GM20000 (cell line): ENCODE data around the gene MS4A1.
"Not testable (repeated sequence)": the region's sequence is repeated elsewhere in the genome, so short reads cannot be mapped to it uniquely, and the experiment has no call there.

Experiments
- DNase-seq: peaks from one replicate; pipeline ENCODE4 v3.0.0; 2012; ENCODE audit warnings: low spot score
- TF ChIP-seq, protein P1 (sequence below): IDR thresholded peaks from 2 replicates; pipeline ENCODE4 v1.5.1; 2012; ENCODE audit warnings: mild to moderate bottlenecking, control low read depth; ENCODE audit errors: extremely low read depth, missing control alignments

MS4A1 gene

DNA sequence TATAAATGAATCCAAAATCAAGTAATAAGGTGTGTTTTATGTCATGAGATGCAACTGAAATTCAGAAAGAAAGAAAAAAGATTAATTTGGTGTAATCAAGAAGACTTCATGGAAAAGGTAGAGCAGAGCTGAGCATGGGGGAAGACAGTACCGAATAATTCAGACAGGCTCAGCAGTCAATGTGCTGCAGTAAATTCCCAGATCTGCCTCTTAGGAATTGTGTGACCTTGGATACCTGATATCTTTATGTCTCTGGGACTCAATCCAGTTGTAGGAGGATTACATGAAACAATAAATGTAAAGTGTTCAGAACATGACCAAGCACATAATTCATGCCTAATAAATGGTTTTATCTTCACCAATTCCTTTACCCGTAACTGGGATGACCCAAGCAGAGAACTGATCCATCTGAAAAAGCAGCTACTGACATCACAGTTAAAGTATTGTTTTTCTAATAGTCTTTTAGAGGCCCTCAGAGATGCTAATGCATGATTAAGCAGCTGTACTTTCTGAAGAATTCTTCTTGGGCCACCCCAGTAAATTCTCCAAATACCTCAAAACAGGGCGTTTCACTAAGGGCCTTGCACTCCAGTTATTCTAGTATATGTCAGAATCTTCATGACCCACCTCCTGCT, 44.7 kb downstream of the MS4A1 start:
- DNase-seq: no peak
- TF ChIP-seq, protein P1, sequence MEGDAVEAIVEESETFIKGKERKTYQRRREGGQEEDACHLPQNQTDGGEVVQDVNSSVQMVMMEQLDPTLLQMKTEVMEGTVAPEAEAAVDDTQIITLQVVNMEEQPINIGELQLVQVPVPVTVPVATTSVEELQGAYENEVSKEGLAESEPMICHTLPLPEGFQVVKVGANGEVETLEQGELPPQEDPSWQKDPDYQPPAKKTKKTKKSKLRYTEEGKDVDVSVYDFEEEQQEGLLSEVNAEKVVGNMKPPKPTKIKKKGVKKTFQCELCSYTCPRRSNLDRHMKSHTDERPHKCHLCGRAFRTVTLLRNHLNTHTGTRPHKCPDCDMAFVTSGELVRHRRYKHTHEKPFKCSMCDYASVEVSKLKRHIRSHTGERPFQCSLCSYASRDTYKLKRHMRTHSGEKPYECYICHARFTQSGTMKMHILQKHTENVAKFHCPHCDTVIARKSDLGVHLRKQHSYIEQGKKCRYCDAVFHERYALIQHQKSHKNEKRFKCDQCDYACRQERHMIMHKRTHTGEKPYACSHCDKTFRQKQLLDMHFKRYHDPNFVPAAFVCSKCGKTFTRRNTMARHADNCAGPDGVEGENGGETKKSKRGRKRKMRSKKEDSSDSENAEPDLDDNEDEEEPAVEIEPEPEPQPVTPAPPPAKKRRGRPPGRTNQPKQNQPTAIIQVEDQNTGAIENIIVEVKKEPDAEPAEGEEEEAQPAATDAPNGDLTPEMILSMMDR: no peak

DNA sequence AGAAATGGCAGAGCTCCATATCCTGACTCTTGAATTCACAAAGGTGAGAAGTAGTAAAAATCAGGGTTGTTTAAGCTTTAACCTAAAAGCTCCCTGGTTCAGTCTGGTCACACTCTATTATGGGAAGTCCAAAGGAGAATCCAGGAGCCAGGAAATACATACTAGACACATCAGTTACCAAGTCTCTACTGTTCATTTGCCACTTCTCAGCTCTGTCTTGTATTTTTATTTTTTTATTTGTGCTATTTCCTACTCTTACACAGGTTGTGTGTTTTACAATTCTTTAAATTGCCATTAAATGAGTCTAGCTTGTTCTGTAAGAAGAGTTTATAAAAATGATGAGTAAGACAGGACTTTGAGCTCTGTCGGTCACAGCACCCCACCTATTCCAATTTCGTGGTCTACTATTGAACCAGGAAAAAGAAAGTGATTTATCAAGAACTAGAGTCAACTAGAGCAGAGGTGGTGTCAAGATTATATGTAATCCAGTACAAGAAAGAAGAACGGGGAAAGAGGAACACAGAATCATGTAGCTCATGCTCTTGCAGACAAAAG, 46.7 kb downstream of the MS4A1 start:
- no peak for DNase-seq
- TF ChIP-seq, protein P1: no peak

DNA sequence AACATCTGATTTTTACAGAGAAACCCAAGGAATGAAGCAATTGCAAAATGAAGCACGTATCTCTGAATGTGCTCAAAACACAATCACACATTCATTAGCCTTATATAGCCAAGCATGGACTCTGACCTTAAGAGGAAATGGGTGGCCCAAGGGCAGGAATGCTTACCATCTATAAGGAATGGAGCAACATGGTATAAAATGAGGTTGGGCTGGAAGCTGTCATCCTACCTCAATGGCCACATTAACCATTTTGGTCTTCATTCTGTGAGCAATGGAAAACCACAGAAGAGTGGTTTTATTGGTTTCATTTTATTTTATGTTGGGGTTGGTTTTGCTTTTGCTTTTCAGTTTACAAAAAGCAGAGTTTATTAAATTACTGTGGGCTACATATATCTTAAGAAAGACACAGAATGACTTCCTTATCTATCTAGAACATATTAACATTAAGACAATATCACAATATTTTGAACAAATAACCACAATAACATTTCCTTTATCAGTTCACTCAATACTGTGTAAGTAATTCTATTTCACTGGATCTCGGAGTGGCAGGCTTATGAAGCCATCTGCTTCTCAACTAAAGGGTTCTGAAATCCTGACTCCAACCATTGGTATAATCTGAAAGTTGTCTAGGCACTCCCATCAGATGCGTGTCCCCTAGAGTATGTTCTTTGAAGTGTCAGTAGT, 48.7 kb downstream of the MS4A1 start:
- TF ChIP-seq, protein P1: no peak
- peak; percentile 44 for DNase-seq

DNA sequence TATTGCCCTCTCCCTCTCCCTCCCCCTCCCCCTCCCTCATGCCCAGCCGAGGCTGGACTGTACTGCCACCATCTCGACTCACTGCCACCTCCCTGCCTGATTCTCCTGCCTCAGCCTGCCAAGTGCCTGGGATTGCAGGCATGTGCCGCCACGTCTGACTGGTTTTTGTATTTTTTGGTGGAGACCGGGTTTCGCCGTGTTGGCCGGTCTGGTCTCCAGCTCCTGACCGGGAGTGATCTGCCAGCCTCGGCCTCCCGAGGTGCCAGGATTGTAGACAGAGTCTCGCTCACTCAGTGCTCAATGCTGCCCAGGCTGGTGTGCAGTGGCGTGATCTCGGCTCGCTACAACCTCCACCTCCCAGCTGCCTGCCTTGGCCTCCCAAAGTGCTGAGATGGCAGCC, 54.0 kb downstream of the MS4A1 start:
- not testable (repeated sequence) for DNase-seq

DNA sequence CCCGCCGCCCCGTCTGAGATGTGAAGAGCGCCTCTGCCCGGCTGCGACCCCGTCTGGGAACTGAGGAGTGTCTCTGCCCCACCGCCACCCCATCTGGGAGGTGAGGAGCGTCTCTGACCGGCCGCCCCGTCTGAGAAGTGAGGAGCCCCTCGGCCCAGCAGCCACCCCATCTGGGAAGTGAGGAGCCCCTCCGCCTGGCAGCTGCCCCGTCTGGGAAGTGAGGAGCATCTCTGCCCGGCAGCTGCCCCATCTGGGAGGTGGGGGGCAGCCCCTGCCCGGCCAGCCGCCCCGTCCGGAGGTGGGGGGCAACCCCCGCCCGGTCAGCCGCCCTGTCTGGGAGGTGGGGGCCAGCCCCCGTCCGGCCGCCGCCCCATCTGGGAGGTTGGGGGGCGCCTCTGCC, 54.6 kb downstream of the MS4A1 start:
- not testable (repeated sequence) for DNase-seq

DNA sequence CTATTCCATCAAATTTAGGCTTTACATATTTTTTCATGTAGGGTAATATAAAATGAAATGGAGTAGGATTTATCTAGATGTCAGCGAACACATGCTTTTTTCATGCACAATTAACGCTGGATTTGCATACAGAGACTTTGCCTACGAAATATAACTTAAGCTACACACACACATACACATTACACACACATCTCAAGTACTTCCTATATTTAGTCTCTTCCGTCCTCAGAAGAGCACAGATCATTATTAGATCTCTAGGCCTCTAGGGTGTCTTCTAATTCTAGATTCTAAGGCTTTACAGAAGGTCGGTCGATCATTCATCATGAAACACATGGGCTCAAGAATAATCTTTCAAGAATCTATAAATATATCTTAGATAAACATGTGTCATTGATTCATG, 55.7 kb downstream of the MS4A1 start:
- TF ChIP-seq, protein P1: no peak
- DNase-seq: no peak

DNA sequence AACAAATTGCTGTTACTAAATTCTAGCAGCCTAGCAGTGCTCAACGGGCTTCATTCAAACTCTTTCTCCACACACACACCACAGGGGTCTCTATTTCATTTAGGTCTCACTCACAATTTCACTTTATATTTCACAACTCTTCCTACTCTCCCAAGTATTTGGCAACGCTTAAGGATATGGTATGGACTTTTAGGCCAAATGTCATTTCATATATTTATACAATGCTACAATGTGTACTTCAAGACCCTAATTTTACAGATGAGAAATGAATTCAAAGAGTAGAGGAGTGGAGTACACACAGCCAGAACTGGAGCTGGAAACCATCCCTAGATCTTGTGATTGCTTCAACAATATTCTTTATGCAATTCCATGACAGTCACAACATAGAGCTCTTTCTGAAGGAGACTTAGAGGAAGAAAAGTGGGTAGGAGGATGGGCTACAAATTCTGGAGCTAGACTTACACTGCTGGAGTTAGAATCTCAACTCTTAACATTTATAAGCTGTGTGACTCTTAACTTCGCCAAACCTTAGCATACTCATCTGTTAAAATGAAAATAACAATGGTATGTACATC, 57.1 kb downstream of the MS4A1 start:
- no peak for DNase-seq
- TF ChIP-seq, protein P1: no peak
